Fibroblast of mammary gland (primary cell): ENCODE data around the gene MED31.

ENCODE experiments used
- DNase-seq: peaks from one replicate; pipeline ENCODE4 v3.0.0-alpha.2; 2010; ENCODE audit warnings: low read depth
- H3K4me3 ChIP-seq: 2 replicates; pipeline ENCODE4 v1.5.1; 2011; ENCODE audit warnings: low read depth, mild to moderate bottlenecking, low read length, moderate library complexity; ENCODE audit not compliant: control insufficient read depth
- TF ChIP-seq, protein P1 (sequence below): conservative IDR thresholded peaks from 2 replicates; pipeline ENCODE4 v1.5.1; 2011; ENCODE audit warnings: low read depth, low read length, inconsistent platforms; ENCODE audit not compliant: control insufficient read depth, insufficient read depth

MED31 gene

DNA sequence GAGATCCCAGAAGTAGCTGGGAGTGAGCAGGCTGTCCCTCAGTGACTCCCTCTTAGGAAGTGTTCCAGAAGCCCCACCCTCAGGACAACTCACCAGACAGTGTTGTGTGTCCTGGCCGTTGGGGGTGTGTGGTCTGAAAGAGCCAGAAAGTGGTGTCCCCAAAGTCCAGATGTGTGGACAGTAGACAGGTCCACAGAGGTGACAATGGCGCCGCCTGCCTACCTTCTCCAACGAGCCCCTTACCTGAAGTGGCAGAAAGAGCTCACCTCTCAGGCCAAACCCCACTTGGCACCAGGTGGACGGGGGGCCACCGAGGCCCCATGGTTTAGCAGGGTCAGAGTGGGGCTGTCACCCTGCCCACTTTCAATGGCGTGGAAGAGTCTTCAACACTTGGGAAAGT, 20.0 kb upstream of the MED31 start:
- no peak for DNase-seq
- TF ChIP-seq, protein P1, sequence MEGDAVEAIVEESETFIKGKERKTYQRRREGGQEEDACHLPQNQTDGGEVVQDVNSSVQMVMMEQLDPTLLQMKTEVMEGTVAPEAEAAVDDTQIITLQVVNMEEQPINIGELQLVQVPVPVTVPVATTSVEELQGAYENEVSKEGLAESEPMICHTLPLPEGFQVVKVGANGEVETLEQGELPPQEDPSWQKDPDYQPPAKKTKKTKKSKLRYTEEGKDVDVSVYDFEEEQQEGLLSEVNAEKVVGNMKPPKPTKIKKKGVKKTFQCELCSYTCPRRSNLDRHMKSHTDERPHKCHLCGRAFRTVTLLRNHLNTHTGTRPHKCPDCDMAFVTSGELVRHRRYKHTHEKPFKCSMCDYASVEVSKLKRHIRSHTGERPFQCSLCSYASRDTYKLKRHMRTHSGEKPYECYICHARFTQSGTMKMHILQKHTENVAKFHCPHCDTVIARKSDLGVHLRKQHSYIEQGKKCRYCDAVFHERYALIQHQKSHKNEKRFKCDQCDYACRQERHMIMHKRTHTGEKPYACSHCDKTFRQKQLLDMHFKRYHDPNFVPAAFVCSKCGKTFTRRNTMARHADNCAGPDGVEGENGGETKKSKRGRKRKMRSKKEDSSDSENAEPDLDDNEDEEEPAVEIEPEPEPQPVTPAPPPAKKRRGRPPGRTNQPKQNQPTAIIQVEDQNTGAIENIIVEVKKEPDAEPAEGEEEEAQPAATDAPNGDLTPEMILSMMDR: no peak
- H3K4me3 ChIP-seq: no peak overlapping the region

DNA sequence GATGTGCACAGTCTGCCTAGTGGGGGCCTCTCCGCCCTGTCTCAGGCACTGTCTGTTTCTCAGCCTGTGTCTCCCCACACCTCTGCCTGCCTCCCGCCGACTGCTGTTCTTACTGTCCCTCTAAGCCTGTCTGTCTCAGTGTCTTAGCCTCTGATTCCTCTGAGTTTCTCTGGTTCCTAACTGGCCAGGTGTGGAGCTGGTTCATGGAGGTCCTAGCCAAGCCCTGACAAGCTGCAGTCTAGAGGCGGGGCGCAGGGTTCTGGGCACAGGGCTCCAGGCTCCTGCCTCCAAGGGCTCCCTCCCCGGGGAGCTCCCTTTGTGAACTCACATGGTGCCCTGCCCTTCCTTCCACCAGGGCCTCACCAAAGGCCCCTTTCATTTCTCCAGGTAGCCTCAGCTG, 19.6 kb upstream of the MED31 start:
- TF ChIP-seq, protein P1: no peak
- no peak overlapping the region for H3K4me3 ChIP-seq
- DNase-seq: no peak

DNA sequence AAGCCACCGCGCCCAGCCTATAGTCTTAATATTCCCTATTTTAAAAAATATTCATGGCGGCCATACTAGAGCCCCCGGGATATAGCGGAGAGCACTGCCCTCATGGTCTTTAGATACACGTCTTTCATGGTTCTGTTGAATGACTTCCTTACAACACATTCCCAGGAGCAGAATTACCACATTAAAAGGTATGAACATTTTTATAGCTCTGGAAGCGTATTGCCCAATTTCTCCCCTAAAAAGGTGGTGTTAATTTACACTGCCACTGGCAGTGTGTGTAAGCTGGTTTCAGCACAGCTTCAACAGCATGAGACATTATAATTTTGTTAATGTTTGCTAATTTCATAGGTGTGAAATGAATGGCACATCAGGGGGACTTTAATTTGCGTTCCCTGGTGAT, 19.2 kb upstream of the MED31 start:
- no peak for DNase-seq
- TF ChIP-seq, protein P1: no peak
- H3K4me3 ChIP-seq: no peak overlapping the region

DNA sequence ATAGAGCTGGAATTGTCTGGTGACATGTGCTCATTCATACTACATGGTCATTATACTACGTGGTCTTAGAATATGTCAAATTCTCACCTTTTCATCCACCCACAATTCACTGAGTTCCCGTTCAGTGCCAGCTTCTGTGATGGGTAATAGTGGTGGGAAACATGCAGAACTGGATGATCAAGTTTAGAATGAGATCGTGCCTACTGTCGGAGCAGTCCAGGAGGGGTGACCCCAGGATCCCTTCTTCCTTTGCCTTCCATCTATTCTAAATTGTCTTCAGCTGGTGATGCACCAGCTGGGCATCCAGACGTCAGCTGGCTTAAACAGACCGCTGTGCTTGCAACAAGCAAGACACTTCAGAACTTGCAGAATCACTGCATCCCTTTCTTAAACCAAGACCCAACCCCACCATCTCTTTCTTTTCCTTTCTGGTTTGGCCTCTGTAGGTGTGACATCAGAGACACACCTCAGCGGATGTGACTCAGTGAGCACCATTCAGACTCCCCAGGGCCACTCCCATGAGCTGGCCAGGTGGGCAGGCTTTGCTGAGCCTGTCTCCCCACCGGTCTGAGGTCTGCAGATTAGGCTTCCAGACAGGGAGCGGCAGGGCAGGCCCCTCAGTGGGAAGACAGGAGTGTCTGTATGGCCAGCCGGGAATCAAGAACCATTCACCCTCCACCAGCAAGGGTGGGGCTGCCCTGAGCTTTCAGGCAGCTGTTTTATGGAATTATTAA, 18.2 kb upstream of the MED31 start:
- no peak overlapping the region for H3K4me3 ChIP-seq
- no peak for DNase-seq
- TF ChIP-seq, protein P1: no peak

DNA sequence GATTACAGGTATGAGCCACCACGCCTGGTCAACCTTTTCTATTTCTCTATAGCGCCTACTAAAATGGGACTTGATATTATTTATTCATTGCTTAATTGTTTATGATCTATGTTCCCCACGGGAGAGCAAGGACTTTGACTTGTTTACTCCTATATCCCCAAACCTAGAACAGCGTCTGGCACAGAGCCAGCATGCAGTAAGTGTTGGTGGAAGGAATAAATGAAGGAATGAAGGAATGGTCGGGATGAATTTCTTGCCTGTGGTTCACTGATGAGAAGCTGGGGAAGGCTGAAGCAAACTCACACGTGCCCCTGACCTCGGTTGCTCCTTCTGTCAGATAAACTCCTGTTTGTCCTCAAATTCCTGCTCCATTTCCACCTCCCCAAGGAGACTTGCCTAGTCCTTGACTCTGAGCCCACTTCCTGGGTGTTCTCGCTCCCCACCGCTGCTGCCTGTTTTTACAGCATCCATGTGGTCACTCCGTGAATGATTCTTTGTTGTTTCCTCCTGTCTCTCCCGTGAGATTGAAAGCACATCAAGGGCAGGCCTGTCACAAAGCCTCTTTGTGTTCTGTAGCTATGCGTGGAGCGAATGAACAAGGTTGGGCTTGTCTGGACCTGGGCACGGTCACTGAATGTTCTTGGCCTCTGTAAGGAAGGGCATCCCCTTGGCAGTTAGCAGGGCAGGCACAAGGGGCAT, 17.5 kb upstream of the MED31 start:
- no peak overlapping the region for H3K4me3 ChIP-seq
- no peak for DNase-seq
- TF ChIP-seq, protein P1: no peak

DNA sequence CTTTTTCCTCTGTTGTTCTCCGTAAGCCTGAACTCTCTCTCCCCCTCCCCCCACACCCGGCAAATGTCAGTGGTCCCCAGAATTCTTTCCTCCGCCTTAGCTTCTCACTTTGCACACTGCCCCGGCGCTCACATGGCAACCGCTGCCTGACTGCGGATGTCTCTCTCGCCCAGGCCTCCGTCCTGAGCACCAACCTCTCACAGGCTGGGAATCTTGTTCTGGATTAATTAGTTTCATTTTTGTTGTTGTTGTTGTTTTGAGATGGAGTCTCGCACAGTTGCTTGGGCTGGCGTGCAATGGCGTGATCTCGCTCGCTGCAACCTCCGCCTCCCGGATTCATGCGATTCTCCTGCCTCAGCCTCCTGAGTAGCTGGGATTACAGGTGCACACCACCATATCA, 16.8 kb upstream of the MED31 start:
- TF ChIP-seq, protein P1: no peak

More for the DNA sequence above, 16.8 kb upstream of the MED31 start:
- DNase-seq: no peak
- no peak overlapping the region for H3K4me3 ChIP-seq
